HG02610 (cell line): ENCODE measurements around the gene MFSD6.
"Not testable (repeated sequence)": the region's sequence is repeated elsewhere in the genome, so short reads cannot be mapped to it uniquely, and the experiment has no call there.

Experiments used
- ATAC-seq: cut with Tn5 transposase; IDR thresholded peaks from one replicate; pipeline ENCODE4 v1.9.1; 2021; ENCODE audit warnings: mild to moderate bottlenecking, moderate library complexity; ENCODE audit not compliant: unreplicated experiment

Gene MFSD6

GRCh38 chr2:190460487-190460886 lies 52.3 kb downstream of the MFSD6 start:
- ATAC-seq = no peak

DNA sequence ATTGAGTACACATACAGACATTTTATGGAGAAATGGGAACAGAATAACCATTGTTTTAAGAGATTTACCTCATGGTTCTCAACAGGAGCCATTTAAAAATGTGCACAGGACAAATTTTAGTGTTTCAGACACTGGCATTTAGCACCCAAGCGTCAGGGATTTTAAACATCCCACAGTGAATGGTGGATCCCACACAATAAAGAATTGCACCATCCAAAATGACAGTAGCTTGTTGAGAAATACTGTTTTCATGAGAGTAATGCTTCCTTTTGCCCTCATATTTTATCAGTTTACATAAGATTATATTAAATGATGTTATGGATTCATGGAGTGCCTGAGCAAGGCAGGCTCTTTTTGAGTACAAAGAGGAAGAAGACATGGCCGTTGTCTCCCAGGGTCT lies 54.0 kb downstream of the MFSD6 start:
- no peak for ATAC-seq

GRCh38 chr2:190462611-190463010 lies 54.5 kb downstream of the MFSD6 start:
- ATAC-seq = no peak

- ATAC-seq = peak; percentile 33
These were observed 56.9 kb downstream of the MFSD6 start for GRCh38 chr2:190465060-190465459.

DNA sequence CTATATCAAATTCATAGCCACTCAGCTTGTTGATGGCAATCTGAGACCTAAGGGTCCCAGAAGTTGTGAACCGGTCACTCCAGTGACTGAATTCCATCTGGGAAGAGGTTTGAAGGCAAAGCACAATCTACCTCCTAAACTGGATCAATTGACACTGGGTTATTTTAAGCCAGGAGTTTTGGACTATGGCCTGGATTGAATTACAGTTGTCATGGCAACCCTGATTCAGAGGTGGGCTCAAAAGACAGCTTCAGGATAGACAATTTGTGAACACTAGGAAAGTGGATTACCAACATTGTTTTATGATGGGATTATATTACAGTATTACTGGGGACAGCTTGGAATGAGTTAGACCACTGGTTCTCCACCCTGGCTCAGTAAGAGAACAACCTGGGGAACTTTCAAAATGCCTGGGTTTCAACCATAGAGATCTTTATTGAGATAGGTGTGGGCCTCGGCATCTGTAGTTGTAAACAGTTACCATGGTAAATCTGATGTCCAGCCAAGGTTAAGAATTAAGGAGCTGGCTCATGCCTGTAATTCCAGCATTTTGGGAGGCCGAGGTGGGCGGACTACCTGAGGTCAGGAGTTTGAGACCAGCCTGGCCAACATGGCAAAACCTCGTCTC lies 58.8 kb downstream of the MFSD6 start:
- no peak for ATAC-seq

DNA sequence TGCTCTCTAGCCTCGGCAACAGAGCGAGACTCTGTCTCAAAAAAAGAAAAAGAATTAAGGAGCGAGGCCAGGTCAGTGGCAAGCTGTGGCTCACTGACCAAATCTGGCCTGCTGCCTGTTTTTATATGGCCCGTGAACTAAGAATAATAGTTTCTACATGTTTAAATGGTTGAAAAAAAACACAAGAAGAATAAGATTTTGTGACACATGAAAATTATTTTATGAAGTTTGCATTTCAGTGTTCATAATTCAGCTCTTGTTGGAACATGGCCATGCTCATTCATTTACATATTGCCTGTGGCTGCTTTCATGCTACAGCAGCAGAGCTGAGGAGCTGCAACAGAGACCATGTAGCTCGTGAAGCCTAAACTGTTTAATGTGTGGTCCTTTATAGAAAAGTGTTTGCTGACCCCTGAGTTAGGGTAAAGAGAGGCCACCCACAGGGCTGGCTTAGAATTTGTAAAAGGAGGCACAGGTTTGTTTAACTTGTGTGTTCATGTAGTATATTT lies 59.5 kb downstream of the MFSD6 start:
- peak; percentile 37 for ATAC-seq

- ATAC-seq = not testable (repeated sequence)
These were observed 60.2 kb downstream of the MFSD6 start for GRCh38 chr2:190468354-190468753.

GRCh38 chr2:190468814-190469569 lies 60.8 kb downstream of the MFSD6 start:
- peak; percentile 72 for ATAC-seq

- no peak for ATAC-seq
These were observed 61.6 kb downstream of the MFSD6 start for GRCh38 chr2:190469771-190470170.

- ATAC-seq = no peak
These were observed 62.2 kb downstream of the MFSD6 start for GRCh38 chr2:190470256-190470826.

DNA sequence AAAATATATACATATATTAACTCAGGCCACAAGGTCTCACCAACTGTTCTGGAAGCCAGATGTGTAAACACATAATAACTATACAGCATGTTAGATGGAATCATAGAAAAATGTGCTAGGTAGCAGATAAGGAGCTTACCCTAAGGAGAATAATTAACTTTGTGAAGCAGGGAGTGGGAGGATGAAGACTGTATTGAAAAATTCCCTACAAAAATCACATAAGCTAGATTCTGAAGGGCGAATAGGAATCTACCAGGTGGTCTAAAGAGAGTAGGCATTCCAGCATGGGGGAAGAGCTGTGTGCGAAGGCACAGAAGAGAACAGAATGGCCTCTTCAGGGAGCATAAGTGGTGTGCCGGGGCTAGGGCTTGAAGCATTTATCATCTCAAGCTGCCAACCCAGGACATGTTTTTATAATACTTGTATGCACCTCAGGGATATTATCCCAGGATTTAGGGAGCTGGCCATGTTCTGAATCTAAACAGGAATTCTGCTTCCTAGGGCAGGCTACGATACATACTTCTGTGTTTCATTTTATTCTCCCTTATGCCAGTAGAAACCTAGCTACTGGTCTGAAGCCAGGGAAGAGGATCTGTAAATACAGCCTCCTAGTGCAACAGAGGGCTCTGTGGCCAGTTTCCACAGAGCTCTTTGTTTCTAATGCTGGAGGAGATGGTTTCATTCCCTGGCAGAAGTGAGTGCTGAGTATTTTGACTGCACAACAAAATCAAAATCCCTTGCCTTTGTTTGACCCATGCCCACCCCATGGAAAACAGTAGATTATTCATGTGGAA lies 69.7 kb downstream of the MFSD6 start:
- no peak for ATAC-seq

GRCh38 chr2:190478572-190479195 lies 70.5 kb downstream of the MFSD6 start:
- no peak for ATAC-seq

DNA sequence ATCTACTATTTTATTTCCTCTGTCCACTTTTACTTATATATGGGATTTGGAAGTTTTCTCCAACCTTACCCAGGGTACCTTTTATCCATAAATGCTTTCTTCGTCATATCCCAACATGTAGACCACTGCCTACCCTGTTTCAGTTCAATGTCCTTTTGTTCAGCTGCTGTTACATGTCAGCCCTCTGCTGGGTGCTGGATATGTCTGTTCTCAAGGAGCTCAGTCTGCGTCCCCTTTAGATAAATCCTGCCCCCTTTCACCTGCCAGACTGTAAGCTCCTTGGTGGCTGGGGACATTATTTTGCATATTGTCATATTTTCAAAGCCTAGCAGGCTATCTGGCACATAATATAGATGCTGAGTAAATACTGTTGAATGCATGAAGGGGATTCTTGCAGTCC lies 73.2 kb downstream of the MFSD6 start:
- no peak for ATAC-seq

DNA sequence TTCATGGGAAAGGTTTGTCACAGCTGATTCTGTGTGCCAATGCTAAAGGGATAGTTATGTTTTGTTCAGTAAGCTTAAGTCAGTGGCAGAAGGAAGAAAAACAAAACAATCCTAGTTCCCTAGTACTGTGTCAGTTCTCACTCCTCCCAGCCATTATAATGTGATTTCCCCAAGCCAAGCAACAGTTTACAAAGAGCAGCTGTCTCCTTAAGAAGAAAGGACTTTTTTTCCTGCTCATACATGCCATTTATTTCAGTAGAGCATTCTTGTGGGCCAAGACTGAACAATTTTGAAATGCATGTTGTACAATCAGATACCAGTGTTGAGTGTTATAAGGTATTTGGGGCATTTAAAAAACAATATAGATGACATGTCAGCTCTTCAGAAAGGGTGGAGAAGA lies 74.3 kb downstream of the MFSD6 start:
- no peak for ATAC-seq

DNA sequence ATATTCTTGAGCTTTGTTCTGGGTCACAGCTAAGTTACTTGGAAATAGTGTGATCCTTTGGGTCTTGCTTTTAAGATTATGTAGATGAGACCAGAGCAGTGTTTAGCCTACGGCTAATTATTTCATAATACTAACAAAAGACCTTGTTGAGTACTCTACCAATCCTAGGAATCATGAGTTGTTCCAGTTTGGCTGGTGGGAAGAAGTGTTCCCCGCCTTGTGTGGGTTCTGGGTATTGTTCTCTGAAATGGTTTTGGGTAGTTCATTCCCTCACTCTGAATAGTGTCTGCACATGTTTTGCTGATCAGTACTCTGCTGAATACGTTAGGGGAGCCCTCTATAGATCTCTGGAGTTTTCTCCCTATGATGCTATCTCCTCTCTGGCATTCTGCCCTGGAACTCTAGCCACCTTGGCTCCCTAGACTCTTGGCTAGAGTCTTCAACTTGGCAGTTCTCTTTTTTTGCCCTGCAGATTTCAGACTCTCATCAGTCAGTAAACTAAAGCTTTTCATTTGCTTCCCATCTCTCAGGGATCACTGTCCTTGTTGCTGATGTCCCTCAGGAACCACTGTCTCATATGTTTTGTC lies 78.0 kb downstream of the MFSD6 start:
- ATAC-seq = no peak

- ATAC-seq = no peak
These were observed 80.5 kb downstream of the MFSD6 start for GRCh38 chr2:190488516-190489233.

DNA sequence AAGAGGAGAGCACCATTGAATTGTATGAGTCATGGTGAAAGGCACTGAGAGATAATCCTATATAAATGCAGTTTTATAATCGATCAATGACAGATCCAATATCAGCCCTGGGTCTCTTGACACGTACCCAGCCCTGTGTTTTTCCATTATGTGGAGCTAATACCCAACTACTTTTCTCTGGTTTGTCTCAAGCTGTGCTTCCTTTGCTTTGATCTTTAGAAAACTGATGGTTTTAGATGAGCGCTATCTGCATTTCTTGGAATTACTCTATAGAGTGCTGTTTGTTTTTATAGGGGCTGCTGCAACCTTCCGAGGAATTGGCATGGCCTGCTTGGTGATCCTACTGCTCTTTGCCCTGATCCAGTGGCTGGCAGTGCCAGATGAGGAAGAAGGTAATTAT lies 81.3 kb downstream of the MFSD6 start:
- ATAC-seq = no peak

GRCh38 chr2:190490502-190490901 lies 82.3 kb downstream of the MFSD6 start:
- no peak for ATAC-seq

GRCh38 chr2:190493095-190493494 lies 84.9 kb downstream of the MFSD6 start:
- no peak for ATAC-seq
